Limb (tissue), 2 donors: Measurements from ENCODE around the gene RRBP1.
A peak's percentile ranks its signal among the peaks of the same experiment; 100 is the strongest.

ENCODE experiments used
- DNase-seq, 2 donors: peaks; one replicate each; pipeline ENCODE4 v3.0.0-alpha.2; 2016; ENCODE audit errors: extremely low spot score in 2 of 2

The RRBP1 gene

GRCh38 chr20:17637413-17637780 lies 44.6 kb downstream of the RRBP1 start:
- no peak for DNase-seq

GRCh38 chr20:17636523-17637412 lies 45.3 kb downstream of the RRBP1 start:
- DNase-seq, result peak; percentile 31 to 59

GRCh38 chr20:17635332-17636244 lies 46.5 kb downstream of the RRBP1 start:
- no peak for DNase-seq

- no peak for DNase-seq
These were observed 47.2 kb downstream of the RRBP1 start for GRCh38 chr20:17634661-17635331.

- no peak for DNase-seq
These were observed 48.1 kb downstream of the RRBP1 start for GRCh38 chr20:17633850-17634500.

- DNase-seq, result no peak
These were observed 48.7 kb downstream of the RRBP1 start for GRCh38 chr20:17633221-17633849.

GRCh38 chr20:17631576-17632319 lies 50.3 kb downstream of the RRBP1 start:
- no peak for DNase-seq

- no peak for DNase-seq
These were observed 51.2 kb downstream of the RRBP1 start for GRCh38 chr20:17630806-17631195.

GRCh38 chr20:17630151-17630805 lies 51.8 kb downstream of the RRBP1 start:
- DNase-seq, result no peak

- DNase-seq, result no peak
These were observed 52.4 kb downstream of the RRBP1 start for GRCh38 chr20:17629678-17630089.

GRCh38 chr20:17629025-17629424 lies 53.0 kb downstream of the RRBP1 start:
- no peak for DNase-seq

GRCh38 chr20:17628101-17628841 lies 53.8 kb downstream of the RRBP1 start:
- DNase-seq, result no peak

GRCh38 chr20:17627101-17627955 lies 54.7 kb downstream of the RRBP1 start:
- no peak for DNase-seq

GRCh38 chr20:17626217-17627007 lies 55.6 kb downstream of the RRBP1 start:
- DNase-seq, result no peak

GRCh38 chr20:17625246-17626051 lies 56.6 kb downstream of the RRBP1 start:
- DNase-seq, result peak in 1 of 2 donors; percentile 26

- peak in 1 of 2 donors; percentile 21 for DNase-seq
These were observed 57.3 kb downstream of the RRBP1 start for GRCh38 chr20:17624551-17625245.
